ENCODE data around the gene CYB5R4.

DNA sequence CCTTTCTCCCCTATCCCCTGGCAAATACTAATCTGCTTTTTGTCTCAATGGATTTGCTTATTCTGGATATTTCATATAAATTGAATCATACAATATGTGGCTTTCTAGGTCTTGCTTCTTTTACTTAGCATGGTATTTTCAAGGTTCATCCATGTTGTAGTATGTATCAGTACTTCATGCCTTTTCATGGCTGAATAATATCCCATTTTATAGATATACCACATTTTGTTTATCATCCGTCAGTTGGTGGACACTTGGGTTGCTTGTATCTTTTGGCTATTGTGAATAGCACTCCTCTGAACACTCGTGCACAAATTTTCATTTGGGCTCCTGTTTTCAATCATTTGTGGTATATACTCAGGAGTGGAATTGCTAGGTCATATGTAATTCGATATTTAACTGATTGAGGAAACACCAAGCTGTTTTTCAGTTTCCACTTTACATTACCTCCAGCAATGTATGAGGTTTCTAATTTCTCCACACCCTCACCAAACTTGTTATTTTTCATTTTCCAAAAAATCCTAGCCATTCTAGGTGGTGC, 36.8 kb upstream of the CYB5R4 start:
- TF ChIP-seq POLR2AphosphoS5 (IDR thresholded peaks at IDR 0.05; ENCODE audit: low read depth, low read length): no peak
- TF ChIP-seq, protein P1, sequence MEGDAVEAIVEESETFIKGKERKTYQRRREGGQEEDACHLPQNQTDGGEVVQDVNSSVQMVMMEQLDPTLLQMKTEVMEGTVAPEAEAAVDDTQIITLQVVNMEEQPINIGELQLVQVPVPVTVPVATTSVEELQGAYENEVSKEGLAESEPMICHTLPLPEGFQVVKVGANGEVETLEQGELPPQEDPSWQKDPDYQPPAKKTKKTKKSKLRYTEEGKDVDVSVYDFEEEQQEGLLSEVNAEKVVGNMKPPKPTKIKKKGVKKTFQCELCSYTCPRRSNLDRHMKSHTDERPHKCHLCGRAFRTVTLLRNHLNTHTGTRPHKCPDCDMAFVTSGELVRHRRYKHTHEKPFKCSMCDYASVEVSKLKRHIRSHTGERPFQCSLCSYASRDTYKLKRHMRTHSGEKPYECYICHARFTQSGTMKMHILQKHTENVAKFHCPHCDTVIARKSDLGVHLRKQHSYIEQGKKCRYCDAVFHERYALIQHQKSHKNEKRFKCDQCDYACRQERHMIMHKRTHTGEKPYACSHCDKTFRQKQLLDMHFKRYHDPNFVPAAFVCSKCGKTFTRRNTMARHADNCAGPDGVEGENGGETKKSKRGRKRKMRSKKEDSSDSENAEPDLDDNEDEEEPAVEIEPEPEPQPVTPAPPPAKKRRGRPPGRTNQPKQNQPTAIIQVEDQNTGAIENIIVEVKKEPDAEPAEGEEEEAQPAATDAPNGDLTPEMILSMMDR (IDR thresholded peaks at IDR 0.05; ENCODE audit: control extremely low read depth in 1 of 3, insufficient read depth in 1 of 3, low read depth in 1 of 3, low read length in 3 of 3): no peak
- TF ChIP-seq SP1 (IDR thresholded peaks at IDR 0.05; ENCODE audit: low read depth, low read length): no peak
- TF ChIP-seq CEBPB (IDR thresholded peaks at IDR 0.05; ENCODE audit: low read depth, low read length): no peak
